Choroid plexus epithelial cell (primary cell): ENCODE results near the gene CRISPLD2.
A peak's percentile ranks its signal among the peaks of the same experiment; 100 is the strongest.

ENCODE experiments used
- DNase-seq: peaks from one replicate; pipeline ENCODE4 v3.0.0-alpha.2; 2010; ENCODE audit warnings: low read depth
- H3K4me3 ChIP-seq: 2 replicates; pipeline ENCODE4 v1.5.1; 2011; ENCODE audit warnings: low read depth, mild to moderate bottlenecking, control low read depth, low read length, moderate library complexity
- TF ChIP-seq, protein P1 (sequence below): conservative IDR thresholded peaks from 2 replicates; pipeline ENCODE4 v1.5.1; 2011; ENCODE audit warnings: low read depth, mild to moderate bottlenecking, control low read depth, inconsistent platforms, low read length, moderate library complexity

The CRISPLD2 gene

DNA sequence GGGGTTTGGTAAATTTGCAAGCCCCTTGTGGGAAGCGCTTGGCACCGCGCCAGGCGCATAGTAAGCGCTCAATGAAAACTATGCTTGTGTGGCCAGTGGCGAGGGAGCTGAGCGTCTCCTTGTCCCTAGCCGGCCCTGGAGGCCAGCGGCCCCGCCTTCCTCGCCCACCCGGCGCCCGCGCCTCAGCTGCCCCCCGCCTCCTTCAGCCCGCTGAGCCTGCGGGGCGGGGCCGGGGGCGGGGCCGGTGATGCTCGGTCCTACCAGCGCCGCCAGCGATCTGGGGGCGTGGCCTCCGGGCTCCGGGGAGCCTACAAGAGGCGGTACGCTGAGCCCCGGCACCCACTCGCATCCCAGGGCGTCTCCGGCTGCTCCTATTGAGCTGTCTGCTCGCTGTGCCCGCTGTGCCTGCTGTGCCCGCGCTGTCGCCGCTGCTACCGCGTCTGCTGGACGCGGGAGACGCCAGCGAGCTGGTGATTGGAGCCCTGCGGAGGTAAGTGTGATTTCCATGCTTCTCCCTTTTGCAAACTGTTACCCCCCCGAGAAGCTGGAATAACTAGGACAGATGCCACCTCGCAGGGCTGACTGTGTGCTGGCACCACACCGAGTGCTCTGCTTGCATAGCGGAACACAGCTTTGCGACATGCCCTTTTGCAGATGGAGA lies at the start of gene CRISPLD2:
Gene CRISPLD2 (plus strand): TSS at position 342 of the 661 bp plus-strand sequence. CDS start 18,511 bp downstream, outside the sequence.
- TF ChIP-seq, protein P1, sequence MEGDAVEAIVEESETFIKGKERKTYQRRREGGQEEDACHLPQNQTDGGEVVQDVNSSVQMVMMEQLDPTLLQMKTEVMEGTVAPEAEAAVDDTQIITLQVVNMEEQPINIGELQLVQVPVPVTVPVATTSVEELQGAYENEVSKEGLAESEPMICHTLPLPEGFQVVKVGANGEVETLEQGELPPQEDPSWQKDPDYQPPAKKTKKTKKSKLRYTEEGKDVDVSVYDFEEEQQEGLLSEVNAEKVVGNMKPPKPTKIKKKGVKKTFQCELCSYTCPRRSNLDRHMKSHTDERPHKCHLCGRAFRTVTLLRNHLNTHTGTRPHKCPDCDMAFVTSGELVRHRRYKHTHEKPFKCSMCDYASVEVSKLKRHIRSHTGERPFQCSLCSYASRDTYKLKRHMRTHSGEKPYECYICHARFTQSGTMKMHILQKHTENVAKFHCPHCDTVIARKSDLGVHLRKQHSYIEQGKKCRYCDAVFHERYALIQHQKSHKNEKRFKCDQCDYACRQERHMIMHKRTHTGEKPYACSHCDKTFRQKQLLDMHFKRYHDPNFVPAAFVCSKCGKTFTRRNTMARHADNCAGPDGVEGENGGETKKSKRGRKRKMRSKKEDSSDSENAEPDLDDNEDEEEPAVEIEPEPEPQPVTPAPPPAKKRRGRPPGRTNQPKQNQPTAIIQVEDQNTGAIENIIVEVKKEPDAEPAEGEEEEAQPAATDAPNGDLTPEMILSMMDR: no peak
- peak within 1 kb of the TSS; percentile 68 for H3K4me3 ChIP-seq
- peak; percentile 90 for DNase-seq

DNA sequence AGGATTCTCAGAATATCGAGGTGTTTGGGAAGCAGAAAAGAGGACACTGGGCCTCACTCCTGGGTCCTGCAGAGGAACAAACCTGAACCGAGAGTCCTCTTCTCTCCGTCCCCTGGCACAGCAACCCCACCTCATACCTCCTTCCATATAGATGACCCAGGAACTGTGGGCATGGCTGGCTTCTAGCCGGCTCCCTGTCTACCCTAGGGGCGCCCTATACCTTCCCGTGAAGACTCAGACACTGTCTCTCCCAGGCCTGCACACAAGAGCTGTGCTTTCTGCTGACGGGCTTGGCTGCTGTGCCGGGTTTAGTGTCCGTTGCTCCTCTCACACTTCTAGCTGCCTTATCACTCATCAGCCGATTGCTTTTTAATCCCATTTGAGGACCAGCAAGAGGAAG lies 46.5 kb upstream of the CRISPLD2 start:
- H3K4me3 ChIP-seq: no peak overlapping the region
- TF ChIP-seq, protein P1: no peak
- no peak for DNase-seq

DNA sequence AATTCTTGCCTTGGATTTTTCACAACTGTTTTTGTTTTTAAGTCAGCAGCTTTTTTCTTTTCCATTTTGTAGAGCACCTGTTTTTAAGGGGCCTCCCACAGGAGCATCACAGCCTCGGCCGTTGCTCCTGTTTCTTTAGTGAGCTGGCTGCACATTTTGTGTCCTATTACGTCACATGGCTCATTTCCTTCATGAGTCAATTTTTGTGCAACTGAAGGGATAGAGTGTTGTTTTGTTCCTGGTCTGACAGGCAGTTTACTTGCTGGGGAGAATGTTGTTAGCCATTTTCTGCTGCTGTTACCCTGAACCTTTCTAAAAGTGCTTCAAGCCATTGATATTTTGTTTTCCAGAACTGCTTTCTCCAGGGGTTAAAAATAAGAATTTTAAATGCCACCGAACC lies 45.0 kb upstream of the CRISPLD2 start:
- TF ChIP-seq, protein P1: no peak
- H3K4me3 ChIP-seq: no peak overlapping the region

GRCh38 chr16:84775262-84775810 lies 44.4 kb upstream of the CRISPLD2 start:
- no peak overlapping the region for H3K4me3 ChIP-seq
- no peak for DNase-seq
- TF ChIP-seq, protein P1: no peak

More for the DNA sequence above, 45.0 kb upstream of the CRISPLD2 start:
- peak; percentile 94 for DNase-seq

DNA sequence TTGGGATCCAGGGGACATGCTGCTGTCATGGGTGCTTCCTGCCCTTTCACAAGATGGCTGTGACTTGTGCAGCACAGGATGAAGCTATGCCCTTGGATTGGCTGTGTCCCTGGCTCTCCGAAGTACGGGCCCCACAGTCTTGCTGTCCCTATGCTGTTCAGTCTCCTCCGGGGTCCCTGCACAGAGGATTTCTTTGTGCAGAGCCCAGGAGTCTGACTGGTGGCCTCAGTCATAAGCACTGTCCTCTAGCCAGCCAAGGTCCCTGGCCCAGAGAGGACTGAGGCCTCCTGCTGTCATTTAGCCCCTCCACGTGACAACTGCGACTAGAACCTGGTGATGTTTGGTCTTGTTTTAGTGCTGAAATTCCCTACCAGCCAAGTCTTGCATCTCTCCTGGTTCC lies 42.4 kb upstream of the CRISPLD2 start:
- H3K4me3 ChIP-seq: no peak overlapping the region
- no peak for DNase-seq
- TF ChIP-seq, protein P1: no peak

DNA sequence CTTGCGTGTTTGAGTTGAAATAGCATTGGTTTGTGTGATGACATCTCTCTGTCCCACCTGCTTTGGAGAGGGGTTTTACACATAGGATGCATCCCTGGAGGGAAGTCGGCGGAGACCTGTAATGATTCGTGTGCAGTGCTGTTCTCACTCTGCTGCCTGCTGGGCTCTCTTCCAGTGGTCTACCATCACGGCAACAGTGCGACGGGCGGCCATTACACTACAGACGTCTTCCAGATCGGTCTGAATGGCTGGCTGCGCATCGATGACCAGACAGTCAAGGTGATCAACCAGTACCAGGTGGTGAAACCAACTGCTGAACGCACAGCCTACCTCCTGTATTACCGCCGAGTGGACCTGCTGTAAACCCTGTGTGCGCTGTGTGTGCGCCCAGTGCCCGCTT lies 41.1 kb upstream of the CRISPLD2 start:
- no peak overlapping the region for H3K4me3 ChIP-seq

More for the DNA sequence above, 41.1 kb upstream of the CRISPLD2 start:
- TF ChIP-seq, protein P1: no peak
- no peak for DNase-seq
